Loucy (cell line): ENCODE results near the gene HSPA13.

ENCODE experiments used
- H2AFZ ChIP-seq: fragments of 200-600 bp; sonication (generic); 2 replicates; pipeline ENCODE4 v1.6.0; 2016; ENCODE audit warnings: antibody characterized with exemption, mild to moderate bottlenecking, low read length, moderate library complexity
- H3F3A ChIP-seq: fragments of 200-600 bp; 2 replicates; pipeline ENCODE4 v1.6.0; 2016; ENCODE audit warnings: antibody characterized with exemption, low read depth, mild to moderate bottlenecking
- H3K27me3 ChIP-seq: fragments of 200-600 bp; sonication (generic); 2 replicates; pipeline ENCODE4 v1.6.1; 2014; ENCODE audit warnings: low read length, mild to moderate bottlenecking; ENCODE audit not compliant: insufficient read depth, poor library complexity, severe bottlenecking
- H3K36me3 ChIP-seq: fragments of 200-600 bp; sonication (generic); 2 replicates; pipeline ENCODE4 v1.6.1; 2016; ENCODE audit warnings: low read length; ENCODE audit not compliant: insufficient read depth
- H3K4me1 ChIP-seq: fragments of 200-600 bp; sonication (generic); 2 replicates; pipeline ENCODE4 v1.5.1; 2014; ENCODE audit warnings: low read length, mild to moderate bottlenecking; ENCODE audit not compliant: insufficient read depth, poor library complexity, severe bottlenecking
- H3K4me2 ChIP-seq: fragments of 200-600 bp; sonication (generic); 2 replicates; pipeline ENCODE4 v1.6.0; 2014; ENCODE audit warnings: antibody characterized with exemption, low read length, low read depth, mild to moderate bottlenecking; ENCODE audit not compliant: poor library complexity, severe bottlenecking
- H3K4me3 ChIP-seq: fragments of 200-600 bp; sonication (generic); 2 replicates; pipeline ENCODE4 v1.5.1; 2014; ENCODE audit warnings: low read length, mild to moderate bottlenecking, mixed read lengths; ENCODE audit not compliant: poor library complexity, severe bottlenecking
- H3K79me2 ChIP-seq: fragments of 200-600 bp; sonication (generic); 2 replicates; pipeline ENCODE4 v1.6.1; 2014; ENCODE audit warnings: low read length; ENCODE audit not compliant: insufficient read depth
- H3K9ac ChIP-seq: fragments of 200-600 bp; sonication (generic); 2 replicates; pipeline ENCODE4 v1.6.0; 2014; ENCODE audit warnings: mild to moderate bottlenecking, low read depth, low read length, moderate library complexity; ENCODE audit not compliant: poor library complexity, severe bottlenecking
- H3K9me2 ChIP-seq: fragments of 200-600 bp; sonication (generic); replicated peaks from 2 replicates; pipeline ENCODE4 v1.6.1; 2016; ENCODE audit warnings: low read depth, low read length, mixed read lengths
- H3K9me3 ChIP-seq: fragments of 200-600 bp; sonication (generic); 2 replicates; pipeline ENCODE4 v1.6.1; 2014; ENCODE audit warnings: mild to moderate bottlenecking, antibody characterized with exemption, low read length, low read depth; ENCODE audit not compliant: insufficient read depth
- H4K20me1 ChIP-seq: fragments of 200-600 bp; sonication (generic); 2 replicates; pipeline ENCODE4 v1.6.0; 2014; ENCODE audit warnings: antibody characterized with exemption, low read length, mild to moderate bottlenecking; ENCODE audit not compliant: insufficient read depth, poor library complexity, severe bottlenecking
- CTCF ChIP-seq: fragments of 200-600 bp; sonication (generic); conservative IDR thresholded peaks from 2 replicates; pipeline ENCODE4 v1.5.1; 2014; ENCODE audit warnings: mild to moderate bottlenecking, antibody characterized with exemption, low read length
- EZH2phosphoT487 ChIP-seq: fragments of 200-600 bp; IDR thresholded peaks from 2 replicates; pipeline ENCODE4 v1.6.1; 2018; ENCODE audit warnings: antibody characterized with exemption, mild to moderate bottlenecking, moderate library complexity, borderline replicate concordance

Gene HSPA13

GRCh38 chr21:14356746-14357145 is 26.2 kb downstream of the HSPA13 start:
- H3K9me3 ChIP-seq = no peaks in the 10 kb centered on the region
- H3F3A ChIP-seq = no peaks in the 10 kb centered on the region
- no peaks in the 10 kb centered on the region for H3K36me3 ChIP-seq
- TF ChIP-seq EZH2phosphoT487 = no peak
- TF ChIP-seq CTCF = no peak
- no peaks in the 10 kb centered on the region for H3K9me2 ChIP-seq
- H3K79me2 ChIP-seq = no peaks in the 10 kb centered on the region
- H3K4me1 ChIP-seq = no peaks in the 10 kb centered on the region
- H2AFZ ChIP-seq = no peak overlapping the region
- no peaks in the 10 kb centered on the region for H4K20me1 ChIP-seq
- H3K4me2 ChIP-seq = no peak overlapping the region
- no peaks in the 10 kb centered on the region for H3K27me3 ChIP-seq
- H3K9ac ChIP-seq = no peak overlapping the region
- no peak overlapping the region for H3K4me3 ChIP-seq

- H3K4me3 ChIP-seq = no peak overlapping the region
- no peak overlapping the region for H2AFZ ChIP-seq
- no peaks in the 10 kb centered on the region for H3K36me3 ChIP-seq
- H3K9me2 ChIP-seq = no peaks in the 10 kb centered on the region
- H4K20me1 ChIP-seq = no peaks in the 10 kb centered on the region
- H3K9me3 ChIP-seq = no peaks in the 10 kb centered on the region
- no peaks in the 10 kb centered on the region for H3K4me1 ChIP-seq
- no peak for TF ChIP-seq CTCF
- TF ChIP-seq EZH2phosphoT487 = no peak
- H3F3A ChIP-seq = no peaks in the 10 kb centered on the region
- H3K9ac ChIP-seq = no peak overlapping the region
- H3K27me3 ChIP-seq = no peaks in the 10 kb centered on the region
- H3K4me2 ChIP-seq = no peak overlapping the region
- no peaks in the 10 kb centered on the region for H3K79me2 ChIP-seq
Measured at GRCh38 chr21:14354515-14354914, 28.4 kb downstream of the HSPA13 start.

- Histone ChIP-seq H3K27me3 (no peaks in the 10 kb centered on the region), H3K79me2 (no peaks in the 10 kb centered on the region), H3K9me3 (no peaks in the 10 kb centered on the region), H4K20me1 (no peaks in the 10 kb centered on the region), H3F3A (no peaks in the 10 kb centered on the region), H3K36me3 (no peaks in the 10 kb centered on the region), H3K4me1 (no peaks in the 10 kb centered on the region), H3K4me2 (no peak overlapping the region), H3K4me3 (no peak overlapping the region), H3K9me2 (no peaks in the 10 kb centered on the region), H2AFZ (no peak overlapping the region), H3K9ac (no peak overlapping the region)
- TF ChIP-seq EZH2phosphoT487 (no peak), CTCF (no peak)
Measured at GRCh38 chr21:14353726-14354125, 29.2 kb downstream of the HSPA13 start.
